Measurements from ENCODE around the gene CD9. TPM values are rescaled to one million over a fixed set of nuclear protein-coding genes. Genes with fewer than 3 reads are reported as not detected.

The CD9 gene
- total RNA-seq, 2 donors from 2014 or later, result 33.5 to 99.1 TPM

DNA sequence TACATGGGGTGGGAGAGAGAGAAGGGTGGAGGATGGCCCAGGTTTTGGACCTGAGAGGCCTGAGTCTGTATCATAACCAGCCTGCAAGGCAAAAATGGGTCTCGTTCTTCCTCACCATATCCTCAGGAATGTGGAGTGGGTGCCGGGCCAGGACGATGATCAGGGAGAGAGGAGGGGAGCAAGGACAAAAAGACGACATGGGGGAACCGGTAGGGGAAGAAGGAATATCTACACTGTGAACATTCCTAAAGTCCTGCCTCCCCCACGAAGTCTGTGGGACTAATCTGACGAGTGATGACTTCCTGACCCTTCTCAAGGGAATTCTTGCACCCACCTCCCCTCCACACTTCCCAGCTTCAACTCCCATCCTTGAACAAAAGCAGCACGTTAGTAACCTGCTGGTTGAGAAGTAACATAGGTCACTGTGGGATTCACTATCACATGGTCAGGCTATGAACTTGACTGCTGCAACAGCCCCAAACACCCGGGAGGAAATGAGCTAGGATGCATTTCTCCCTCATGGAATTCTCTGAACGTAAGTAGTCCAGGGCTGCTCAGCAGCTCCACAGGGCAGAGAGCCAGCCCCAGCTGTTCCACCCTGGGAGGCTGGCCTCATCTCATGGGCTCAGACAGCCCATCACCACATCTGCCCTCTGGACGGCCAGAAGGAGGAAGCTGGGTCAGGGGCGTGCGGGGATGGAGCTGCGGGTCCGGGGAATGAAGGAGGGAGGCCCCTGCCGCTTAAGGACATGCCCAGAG is 38.9 kb upstream of the CD9 start:
- no peak overlapping the region for H3K4me3 ChIP-seq (ENCODE audit: low read length)
- no peak for DNase-seq
- H3K36me3 ChIP-seq (ENCODE audit: control insufficient read depth, insufficient read depth, low read length), result no peaks in the 10 kb centered on the region
- 88 to 92% methylated on average over 8 to 16 of the region's 16 CpGs for WGBS, 2 experiments (ENCODE audit: insufficient coverage in 1 of 2, insufficient read length in 1 of 2)
- no peak overlapping the region for H3K9ac ChIP-seq (ENCODE audit: extremely low read depth, low read length, poor library complexity, severe bottlenecking)
- no peak overlapping the region for H3K27ac ChIP-seq (ENCODE audit: low read depth, low read length)
- no peaks in the 10 kb centered on the region for H3K9me3 ChIP-seq (ENCODE audit: control insufficient read depth, low read length)
- TF ChIP-seq, protein P1, sequence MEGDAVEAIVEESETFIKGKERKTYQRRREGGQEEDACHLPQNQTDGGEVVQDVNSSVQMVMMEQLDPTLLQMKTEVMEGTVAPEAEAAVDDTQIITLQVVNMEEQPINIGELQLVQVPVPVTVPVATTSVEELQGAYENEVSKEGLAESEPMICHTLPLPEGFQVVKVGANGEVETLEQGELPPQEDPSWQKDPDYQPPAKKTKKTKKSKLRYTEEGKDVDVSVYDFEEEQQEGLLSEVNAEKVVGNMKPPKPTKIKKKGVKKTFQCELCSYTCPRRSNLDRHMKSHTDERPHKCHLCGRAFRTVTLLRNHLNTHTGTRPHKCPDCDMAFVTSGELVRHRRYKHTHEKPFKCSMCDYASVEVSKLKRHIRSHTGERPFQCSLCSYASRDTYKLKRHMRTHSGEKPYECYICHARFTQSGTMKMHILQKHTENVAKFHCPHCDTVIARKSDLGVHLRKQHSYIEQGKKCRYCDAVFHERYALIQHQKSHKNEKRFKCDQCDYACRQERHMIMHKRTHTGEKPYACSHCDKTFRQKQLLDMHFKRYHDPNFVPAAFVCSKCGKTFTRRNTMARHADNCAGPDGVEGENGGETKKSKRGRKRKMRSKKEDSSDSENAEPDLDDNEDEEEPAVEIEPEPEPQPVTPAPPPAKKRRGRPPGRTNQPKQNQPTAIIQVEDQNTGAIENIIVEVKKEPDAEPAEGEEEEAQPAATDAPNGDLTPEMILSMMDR (conservative IDR thresholded peaks at IDR 0.05), result no peak
- H3K9me3 Mint-ChIP-seq, result no peaks in the 10 kb centered on the region
- no peaks in the 10 kb centered on the region for H3K4me1 ChIP-seq (ENCODE audit: control insufficient read depth, insufficient read depth, low read length)
- H3K4me1 Mint-ChIP-seq, result peaks cover 25% of the 10 kb centered on the region
- no peak overlapping the region for H3K4me3 Mint-ChIP-seq
- H3K27me3 Mint-ChIP-seq (ENCODE audit: insufficient read depth), result peaks cover 4% of the 10 kb centered on the region
- H3K27me3 ChIP-seq (ENCODE audit: control insufficient read depth, insufficient read depth, low read length, poor library complexity, severe bottlenecking), result no peaks in the 10 kb centered on the region
- H3K27ac Mint-ChIP-seq, result no peak overlapping the region
- no peaks in the 10 kb centered on the region for H3K36me3 Mint-ChIP-seq (ENCODE audit: low read depth)

- H3K9ac ChIP-seq (ENCODE audit: extremely low read depth, low read length, poor library complexity, severe bottlenecking), result no peak overlapping the region
- no peak overlapping the region for H3K4me3 ChIP-seq (ENCODE audit: low read length)
- H3K4me3 Mint-ChIP-seq, result no peak overlapping the region
- WGBS, 2 experiments (ENCODE audit: insufficient coverage in 1 of 2, insufficient read length in 1 of 2), result 94 to 100% methylated on average over 5 to 8 of the region's 8 CpGs
- TF ChIP-seq, protein P1 (conservative IDR thresholded peaks at IDR 0.05), result no peak
- no peaks in the 10 kb centered on the region for H3K27me3 ChIP-seq (ENCODE audit: control insufficient read depth, insufficient read depth, low read length, poor library complexity, severe bottlenecking)
- no peak overlapping the region for H3K27ac Mint-ChIP-seq
- peaks cover 19% of the 10 kb centered on the region for H3K4me1 Mint-ChIP-seq
- H3K36me3 Mint-ChIP-seq (ENCODE audit: low read depth), result no peaks in the 10 kb centered on the region
- no peaks in the 10 kb centered on the region for H3K9me3 Mint-ChIP-seq
- H3K27me3 Mint-ChIP-seq (ENCODE audit: insufficient read depth), result peaks cover 7% of the 10 kb centered on the region
- no peak overlapping the region for H3K27ac ChIP-seq (ENCODE audit: low read depth, low read length)
- H3K36me3 ChIP-seq (ENCODE audit: control insufficient read depth, insufficient read depth, low read length), result no peaks in the 10 kb centered on the region
- DNase-seq, result no peak
- H3K4me1 ChIP-seq (ENCODE audit: control insufficient read depth, insufficient read depth, low read length), result no peaks in the 10 kb centered on the region
- H3K9me3 ChIP-seq (ENCODE audit: control insufficient read depth, low read length), result no peaks in the 10 kb centered on the region
These were observed 36.7 kb upstream of the CD9 start for GRCh38 chr12:6163416-6164060.

GRCh38 chr12:6165395-6165794 is 34.8 kb upstream of the CD9 start:
- no peak for DNase-seq
- Mint-ChIP-seq H3K4me3 (no peak overlapping the region), H3K36me3 (ENCODE audit: low read depth) (no peaks in the 10 kb centered on the region), H3K27me3 (ENCODE audit: insufficient read depth) (peaks cover 4% of the 10 kb centered on the region), H3K4me1 (peaks cover 12% of the 10 kb centered on the region), H3K27ac (no peak overlapping the region), H3K9me3 (no peaks in the 10 kb centered on the region)
- H3K4me1 ChIP-seq (ENCODE audit: control insufficient read depth, insufficient read depth, low read length), result no peaks in the 10 kb centered on the region
- H3K9ac ChIP-seq (ENCODE audit: extremely low read depth, low read length, poor library complexity, severe bottlenecking), result no peak overlapping the region
- TF ChIP-seq, protein P1 (conservative IDR thresholded peaks at IDR 0.05), result no peak
- no peaks in the 10 kb centered on the region for H3K27me3 ChIP-seq (ENCODE audit: control insufficient read depth, insufficient read depth, low read length, poor library complexity, severe bottlenecking)
- no peaks in the 10 kb centered on the region for H3K9me3 ChIP-seq (ENCODE audit: control insufficient read depth, low read length)
- H3K36me3 ChIP-seq (ENCODE audit: control insufficient read depth, insufficient read depth, low read length), result no peaks in the 10 kb centered on the region
- no peak overlapping the region for H3K4me3 ChIP-seq (ENCODE audit: low read length)
- H3K27ac ChIP-seq (ENCODE audit: low read depth, low read length), result no peak overlapping the region
- 95 to 100% methylated on average over 2 of the region's 2 CpGs for WGBS, 2 experiments (ENCODE audit: insufficient coverage in 1 of 2, insufficient read length in 1 of 2)

All from endodermal cell (in vitro differentiated cells).